NCI-H2107 treated with DMSO at 0.1 percent for 48 hours (cell line): ENCODE data around the gene RHOU.
"Not testable (repeated sequence)": the region's sequence is repeated elsewhere in the genome, so short reads cannot be mapped to it uniquely, and the experiment has no call there.

Experiments used
- DNase-seq: peaks from one replicate; lab custom pipeline; 2025; ENCODE audit not compliant: unreplicated experiment; lab: John Stamatoyannopoulos, UW

RHOU gene

GRCh38 chr1:228734881-228735801 is at the start of gene RHOU:
Gene RHOU, plus strand, starts transcription at chr1:228735479. Its CDS starts 264 bp downstream, at chr1:228735743.
- peak; percentile 36 for DNase-seq

GRCh38 chr1:228687587-228687986 is 47.7 kb upstream of the RHOU start:
- DNase-seq: no peak

- no peak for DNase-seq
Observed at GRCh38 chr1:228689255-228689654, 46.0 kb upstream of the RHOU start.

DNA sequence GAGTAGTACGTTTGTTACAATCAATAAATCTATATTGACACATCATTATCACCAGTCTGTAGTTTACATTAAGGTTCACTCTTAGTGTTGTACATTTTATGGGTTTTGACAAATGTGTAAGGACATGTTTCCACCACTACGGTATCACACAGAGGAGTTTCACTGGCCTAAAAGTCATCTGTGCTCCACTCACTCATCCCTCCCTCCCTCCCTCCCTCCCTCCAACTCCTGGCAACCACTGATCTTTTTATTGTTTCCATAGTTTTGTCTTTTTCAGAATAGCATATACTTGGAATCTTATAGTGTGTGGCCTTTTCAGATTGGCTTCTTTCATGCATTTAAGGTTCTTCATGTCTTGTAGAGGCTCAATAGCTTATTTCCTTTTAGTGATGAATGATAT is 44.1 kb upstream of the RHOU start:
- DNase-seq: no peak

GRCh38 chr1:228691926-228692325 is 43.4 kb upstream of the RHOU start:
- peak; percentile 88 for DNase-seq

DNA sequence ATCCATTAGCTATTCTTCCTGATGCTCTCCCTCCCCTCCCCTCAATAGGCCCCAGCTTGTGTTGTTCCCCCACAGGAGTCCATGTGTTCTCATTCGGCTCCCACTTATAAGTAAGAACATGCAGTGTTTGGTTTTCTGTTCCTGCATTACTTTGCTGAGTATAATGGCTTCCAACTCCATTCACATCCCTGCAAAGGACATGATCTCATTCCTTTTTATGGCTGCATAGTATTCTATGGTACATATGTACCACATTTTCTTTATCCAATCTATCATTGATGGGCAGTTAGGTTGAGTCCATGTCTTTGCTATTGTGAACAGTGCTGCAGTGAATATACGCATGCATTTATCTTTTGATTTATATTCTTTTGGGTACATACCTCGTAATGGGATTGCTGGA is 40.8 kb upstream of the RHOU start:
- DNase-seq: not testable (repeated sequence)

GRCh38 chr1:228695015-228695955 is 40.0 kb upstream of the RHOU start:
- no peak for DNase-seq

- peak; percentile 26 for DNase-seq
Observed at GRCh38 chr1:228697207-228698016, 37.9 kb upstream of the RHOU start.

GRCh38 chr1:228698017-228698329 is 37.3 kb upstream of the RHOU start:
- no peak for DNase-seq

GRCh38 chr1:228702433-228702832 is 32.8 kb upstream of the RHOU start:
- no peak for DNase-seq

- DNase-seq: no peak
Observed at GRCh38 chr1:228706305-228706704, 29.0 kb upstream of the RHOU start.

GRCh38 chr1:228717081-228717480 is 18.2 kb upstream of the RHOU start:
- no peak for DNase-seq

DNA sequence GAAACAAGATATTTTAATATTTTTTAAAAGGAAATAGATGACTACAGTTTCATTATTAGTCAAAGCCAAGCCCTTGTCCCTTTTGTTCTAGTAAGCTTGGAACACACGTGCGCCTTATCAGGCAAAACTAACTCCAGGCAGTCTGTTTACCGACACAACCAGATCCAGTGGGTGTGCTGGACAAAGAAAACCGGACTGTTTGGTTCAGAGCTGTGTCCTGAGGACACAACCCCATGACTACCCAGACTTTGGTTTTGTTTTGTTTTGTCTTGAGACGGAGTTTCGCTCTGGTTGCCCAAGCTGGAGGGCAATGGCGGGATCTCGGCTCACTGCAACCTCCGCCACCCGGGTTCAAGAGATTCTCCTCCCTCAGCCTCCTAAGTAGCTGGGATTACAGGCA is 13.9 kb upstream of the RHOU start:
- no peak for DNase-seq

DNA sequence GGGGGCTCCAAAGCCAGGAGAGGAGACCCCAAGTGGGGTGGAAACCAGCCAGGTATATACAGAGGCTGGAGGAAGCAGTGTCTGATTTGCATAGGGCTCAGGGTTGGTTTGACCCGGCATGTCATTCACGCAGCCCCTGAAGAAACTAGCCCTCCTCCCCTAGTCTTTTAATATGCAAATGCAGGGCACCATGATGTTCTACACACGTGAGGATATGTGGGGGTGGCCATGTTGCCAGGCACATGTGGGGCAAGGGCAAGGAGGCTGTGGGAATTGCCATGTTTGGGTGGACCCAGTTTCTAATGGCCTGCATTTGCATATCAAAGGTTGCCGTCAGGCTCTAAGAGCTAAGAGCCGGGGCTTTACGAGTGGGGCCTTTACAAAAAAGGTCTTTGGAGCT is 12.0 kb upstream of the RHOU start:
- no peak for DNase-seq

GRCh38 chr1:228723921-228724320 is 11.4 kb upstream of the RHOU start:
- no peak for DNase-seq

DNA sequence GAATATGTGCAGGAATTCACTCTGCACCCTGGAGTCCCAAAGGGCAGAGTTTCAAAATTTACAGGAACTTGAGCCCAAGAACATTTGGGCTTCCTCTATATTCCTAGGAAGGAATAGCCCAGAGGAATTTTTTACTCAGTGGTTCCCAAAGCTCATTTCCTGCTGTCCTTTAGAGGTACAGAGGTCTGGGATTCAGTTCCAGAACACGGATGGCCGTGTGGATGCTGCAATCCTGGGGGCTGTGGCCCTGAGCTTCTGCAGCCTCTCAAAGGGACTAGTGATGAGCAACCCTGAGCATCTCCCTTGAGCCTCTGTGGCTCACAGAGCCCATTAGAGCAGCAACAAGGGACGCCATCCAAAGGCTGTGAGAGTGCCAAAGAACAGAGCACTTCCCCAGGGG is 10.1 kb upstream of the RHOU start:
- no peak for DNase-seq

GRCh38 chr1:228727681-228728171 is 7.6 kb upstream of the RHOU start:
- DNase-seq: no peak

GRCh38 chr1:228732426-228732825 is 2.9 kb upstream of the RHOU start:
- no peak for DNase-seq

GRCh38 chr1:228733576-228733975 is 1.7 kb upstream of the RHOU start:
- no peak for DNase-seq

GRCh38 chr1:228735871-228736586 is 750 bp downstream of the RHOU start:
- DNase-seq: peak; percentile 18
